IPS-18a (cell line): ENCODE measurements around the gene XAB2.
"Not testable (repeated sequence)": the region's sequence is repeated elsewhere in the genome, so short reads cannot be mapped to it uniquely, and the experiment has no call there.

Experiments
- H3K27ac ChIP-seq: one replicate; pipeline ENCODE4 v1.5.1; 2013; ENCODE audit warnings: low read length
- H3K27me3 ChIP-seq: one replicate; pipeline ENCODE4 v1.6.1; 2013; ENCODE audit warnings: mild to moderate bottlenecking, low read length; ENCODE audit not compliant: control insufficient read depth, insufficient read depth
- H3K36me3 ChIP-seq: one replicate; pipeline ENCODE4 v1.6.1; 2013; ENCODE audit warnings: low read depth, low read length; ENCODE audit not compliant: control insufficient read depth
- H3K4me1 ChIP-seq: one replicate; pipeline ENCODE4 v1.6.1; 2013; ENCODE audit warnings: low read depth, low read length; ENCODE audit not compliant: control insufficient read depth
- H3K4me3 ChIP-seq: one replicate; pipeline ENCODE4 v1.5.1; 2013; ENCODE audit warnings: low read length
- H3K9ac ChIP-seq: one replicate; pipeline ENCODE4 v1.6.1; 2013; ENCODE audit warnings: mild to moderate bottlenecking, low read length, moderate library complexity
- H3K9me3 ChIP-seq: one replicate; pipeline ENCODE4 v1.6.1; 2013; ENCODE audit warnings: low read depth, low read length; ENCODE audit not compliant: control insufficient read depth

The XAB2 gene

DNA sequence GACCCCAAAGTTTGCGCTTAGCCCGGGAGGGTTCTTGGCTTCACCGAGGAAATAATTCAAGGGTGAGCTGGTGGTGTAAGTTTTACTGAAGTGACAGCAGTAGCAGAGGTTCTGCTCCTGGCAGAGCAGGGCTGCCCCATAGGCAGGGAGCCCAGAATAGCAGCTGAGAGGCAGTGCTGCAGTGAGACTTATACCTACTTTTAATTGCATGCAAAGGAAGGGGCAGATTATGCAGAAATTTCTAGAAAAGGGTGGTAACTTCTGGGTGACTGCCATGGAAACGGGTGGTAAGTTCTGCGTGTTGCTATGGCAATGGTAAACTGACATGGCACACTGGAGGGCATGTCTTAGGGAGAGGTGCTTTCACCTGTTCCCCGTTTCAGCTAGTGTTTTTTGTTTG lies 51.2 kb downstream of the XAB2 start:
- H3K27ac ChIP-seq, result no peak overlapping the region
- no peak overlapping the region for H3K4me3 ChIP-seq
- H3K9ac ChIP-seq, result no peak overlapping the region
- peaks cover 5% of the 10 kb centered on the region for H3K27me3 ChIP-seq
- no peaks in the 10 kb centered on the region for H3K9me3 ChIP-seq
- H3K36me3 ChIP-seq, result no peaks in the 10 kb centered on the region
- H3K4me1 ChIP-seq, result no peaks in the 10 kb centered on the region

DNA sequence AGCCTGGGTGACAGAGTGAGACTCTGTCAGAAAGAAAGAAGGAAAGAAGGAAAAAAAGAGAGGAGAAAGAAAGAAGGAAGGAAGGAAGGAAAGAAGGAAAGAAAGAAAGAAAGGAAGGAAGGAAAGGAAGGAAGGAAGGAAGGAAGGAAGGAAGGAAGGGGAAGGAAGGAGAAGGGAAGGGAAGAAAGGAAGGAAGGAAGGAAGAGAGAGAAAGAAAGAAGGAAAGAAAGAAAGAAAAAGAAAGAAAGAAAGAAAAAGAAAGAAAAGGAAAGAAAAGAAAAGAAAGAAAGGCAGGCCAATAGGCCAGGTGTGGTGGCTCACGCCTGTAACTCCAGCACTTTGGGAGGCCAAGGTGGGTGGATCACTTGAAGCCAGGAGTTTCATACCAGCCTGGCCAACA lies 51.9 kb downstream of the XAB2 start:
- H3K27ac ChIP-seq, H3K4me1 ChIP-seq, H3K4me3 ChIP-seq, H3K36me3 ChIP-seq, H3K9me3 ChIP-seq, H3K9ac ChIP-seq, H3K27me3 ChIP-seq: not testable (repeated sequence)

DNA sequence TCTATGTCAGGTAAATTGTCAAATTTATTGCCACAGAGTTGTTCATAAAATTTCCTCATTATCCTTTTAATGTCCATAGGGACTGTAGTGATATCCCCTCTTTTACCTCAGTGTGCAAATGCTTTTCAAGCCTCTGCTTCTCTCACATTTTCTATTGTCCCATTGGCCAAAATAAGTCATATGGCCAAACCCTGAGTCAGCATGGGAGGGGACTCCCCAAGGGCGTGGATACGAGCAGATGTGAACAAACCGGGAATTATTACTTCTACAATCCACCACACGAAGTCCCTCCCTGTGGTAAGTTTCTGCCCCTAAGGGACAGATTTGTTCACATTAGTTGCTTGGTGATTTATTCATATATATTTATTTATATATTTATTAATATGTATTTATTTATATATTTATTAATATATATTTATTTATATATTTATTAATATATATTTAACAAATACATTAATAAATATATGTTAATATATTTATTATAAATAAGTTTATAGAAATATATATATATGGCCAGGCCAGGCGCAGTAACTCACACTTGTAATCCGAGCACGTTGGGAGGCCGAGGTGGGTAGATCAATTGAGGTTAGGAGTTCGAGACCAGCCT lies 53.8 kb downstream of the XAB2 start:
- no peak overlapping the region for H3K9ac ChIP-seq
- H3K9me3 ChIP-seq, result no peaks in the 10 kb centered on the region
- H3K27ac ChIP-seq, result no peak overlapping the region
- H3K27me3 ChIP-seq, result peaks cover 5% of the 10 kb centered on the region
- H3K4me1 ChIP-seq, result no peaks in the 10 kb centered on the region
- no peaks in the 10 kb centered on the region for H3K36me3 ChIP-seq
- H3K4me3 ChIP-seq, result no peak overlapping the region

DNA sequence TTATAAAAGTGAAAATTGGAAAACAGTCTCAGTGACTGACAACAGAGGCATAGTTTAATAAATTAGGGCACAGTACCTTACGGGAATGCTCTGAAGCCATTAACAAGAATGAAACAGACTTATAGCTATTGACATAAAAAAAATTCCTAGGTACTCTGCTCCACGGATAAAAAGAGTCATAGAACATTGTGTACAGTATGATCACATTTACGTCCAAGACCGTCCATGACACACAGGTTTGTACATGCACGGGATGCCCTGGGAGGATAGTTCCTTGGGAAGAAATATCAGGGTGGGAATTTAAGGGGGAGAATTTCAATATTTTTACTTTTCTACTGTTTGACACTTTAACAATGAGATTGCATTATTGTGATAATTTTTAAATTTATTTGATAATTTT lies 58.6 kb downstream of the XAB2 start:
- no peaks in the 10 kb centered on the region for H3K9me3 ChIP-seq
- no peak overlapping the region for H3K9ac ChIP-seq
- H3K27ac ChIP-seq, result no peak overlapping the region
- H3K4me3 ChIP-seq, result no peak overlapping the region
- H3K4me1 ChIP-seq, result no peaks in the 10 kb centered on the region
- H3K36me3 ChIP-seq, result no peaks in the 10 kb centered on the region
- H3K27me3 ChIP-seq, result no peaks in the 10 kb centered on the region
